GM19351 (cell line): ENCODE measurements around the gene CDKN1B.

Experiments used
- ATAC-seq: cut with Tn5 transposase; IDR thresholded peaks from one replicate; pipeline ENCODE4 v1.9.1; 2021; ENCODE audit warnings: mild to moderate bottlenecking, moderate library complexity; ENCODE audit not compliant: unreplicated experiment

CDKN1B gene

GRCh38 chr12:12716793-12717585 lies at the start of gene CDKN1B:
CDKN1B (plus strand) TSS chr12:12717368; CDS start chr12:12717840, 472 bp downstream.
- ATAC-seq: peak; percentile 38

GRCh38 chr12:12668005-12668404 lies 49.2 kb upstream of the CDKN1B start:
- no peak for ATAC-seq

GRCh38 chr12:12669020-12669419 lies 48.1 kb upstream of the CDKN1B start:
- ATAC-seq: no peak

GRCh38 chr12:12671850-12672660 lies 45.1 kb upstream of the CDKN1B start:
- no peak for ATAC-seq

- ATAC-seq: no peak
Observed at GRCh38 chr12:12673296-12673695, 43.9 kb upstream of the CDKN1B start.

GRCh38 chr12:12676605-12677004 lies 40.6 kb upstream of the CDKN1B start:
- ATAC-seq: no peak

GRCh38 chr12:12681061-12681765 lies 36.0 kb upstream of the CDKN1B start:
- no peak for ATAC-seq

GRCh38 chr12:12682284-12682683 lies 34.9 kb upstream of the CDKN1B start:
- ATAC-seq: no peak

- ATAC-seq: no peak
Observed at GRCh38 chr12:12683136-12683697, 34.0 kb upstream of the CDKN1B start.

GRCh38 chr12:12683725-12684124 lies 33.4 kb upstream of the CDKN1B start:
- no peak for ATAC-seq

GRCh38 chr12:12684375-12685106 lies 32.6 kb upstream of the CDKN1B start:
- no peak for ATAC-seq

GRCh38 chr12:12685305-12685704 lies 31.9 kb upstream of the CDKN1B start:
- no peak for ATAC-seq

- no peak for ATAC-seq
Observed at GRCh38 chr12:12686472-12686871, 30.7 kb upstream of the CDKN1B start.

GRCh38 chr12:12686925-12687324 lies 30.2 kb upstream of the CDKN1B start:
- no peak for ATAC-seq

- ATAC-seq: no peak
Observed at GRCh38 chr12:12689647-12690300, 27.4 kb upstream of the CDKN1B start.

- ATAC-seq: no peak
Observed at GRCh38 chr12:12691549-12691948, 25.6 kb upstream of the CDKN1B start.

GRCh38 chr12:12693111-12693671 lies 24.0 kb upstream of the CDKN1B start:
- peak; percentile 33 for ATAC-seq

GRCh38 chr12:12696562-12697383 lies 20.4 kb upstream of the CDKN1B start:
- ATAC-seq: peak; percentile 49

GRCh38 chr12:12699345-12699744 lies 17.8 kb upstream of the CDKN1B start:
- ATAC-seq: no peak
